SK-N-SH (cell line): ENCODE results near the gene GARRE1. TPM values are rescaled to one million over a fixed set of nuclear protein-coding genes. Genes with fewer than 3 reads are reported as not detected.
A peak's percentile ranks its signal among the peaks of the same experiment; 100 is the strongest.

Experiments used
- CTCF ChIA-PET: fragments of 300-600, 350-600 bp; formaldehyde crosslinking; extraction: SDS; loops from one replicate; lab custom pipeline; 2021; lab: Yijun Ruan, JAX
- POLR2A ChIA-PET: fragments of 350-600 bp; sonication (Branson Sonifier 250); formaldehyde crosslinking; extraction: SDS; loops from one replicate; lab custom pipeline; 2020; ENCODE audit warnings: antibody characterized with exemption, inconsistent platforms; lab: Yijun Ruan, JAX
- DNase-seq: peaks from one replicate; pipeline ENCODE4 v3.0.0; 2012
- H2AFZ ChIP-seq: fragments of 200-600 bp; sonication (generic); 2 replicates; pipeline ENCODE4 v1.8.1; 2016; ENCODE audit warnings: antibody characterized with exemption, mild to moderate bottlenecking, low read depth
- H3F3A ChIP-seq: fragments of 200-600 bp; sonication (generic); replicated peaks from 2 replicates; pipeline ENCODE3; 2016; ENCODE audit warnings: antibody characterized with exemption, mild to moderate bottlenecking; ENCODE audit not compliant: insufficient read depth
- H3K27ac ChIP-seq, 2 experiments: fragments of 200-500 bp in 1 of 2; fragments of 200-600 bp in 1 of 2; sonication (Bioruptor generic) in 1 of 2; sonication (generic), shearing (Covaris generic) in 1 of 2; 2 replicates each; pipeline versions ENCODE4 v1.5.1 to v1.6.1; 2014 to 2016; ENCODE audit warnings: low read depth in 2 of 2, inconsistent platforms in 1 of 2, low read length in 1 of 2, mild to moderate bottlenecking in 1 of 2, mixed read lengths in 1 of 2
- H3K27me3 ChIP-seq: fragments of 200-600 bp; sonication (generic), shearing (Covaris generic); 2 replicates; pipeline ENCODE4 v1.6.1; 2016; ENCODE audit warnings: mixed run types; ENCODE audit not compliant: insufficient read depth
- H3K36me3 ChIP-seq, 2 experiments: fragments of 200-500 bp in 1 of 2; fragments of 200-600 bp in 1 of 2; sonication (Bioruptor generic) in 1 of 2; sonication (generic) in 1 of 2; replicated peaks in 1 of 2; 2 replicates each; pipeline versions ENCODE3 to v1.5.1; 2014 to 2016; ENCODE audit warnings: low read length in 1 of 2, mild to moderate bottlenecking in 1 of 2; ENCODE audit not compliant: insufficient read depth in 2 of 2, control insufficient read depth in 1 of 2
- H3K4me1 ChIP-seq, 2 experiments: fragments of 200-500 bp in 1 of 2; fragments of 200-600 bp in 1 of 2; sonication (Bioruptor generic) in 1 of 2; sonication (generic), shearing (Covaris generic) in 1 of 2; 2 replicates each; pipeline versions ENCODE4 v1.5.1 to v1.6.1; 2014 to 2016; ENCODE audit warnings: low read depth in 1 of 2, low read length in 1 of 2, mixed run types in 1 of 2; ENCODE audit not compliant: insufficient read depth in 2 of 2, control insufficient read depth in 1 of 2
- H3K4me2 ChIP-seq: fragments of 200-600 bp; sonication (generic), shearing (Covaris generic); 2 replicates; pipeline ENCODE4 v1.6.1; 2017; ENCODE audit warnings: mixed run types
- H3K4me3 ChIP-seq, 2 experiments: fragments of 200-500 bp in 1 of 2; fragments of 200-600 bp in 1 of 2; sonication (Bioruptor generic) in 1 of 2; sonication (generic), shearing (Covaris generic) in 1 of 2; 2 replicates each; pipeline versions ENCODE4 v1.5.1 to v1.8.1; 2014 to 2016; ENCODE audit warnings: low read depth in 2 of 2, inconsistent platforms in 1 of 2, low read length in 1 of 2, mild to moderate bottlenecking in 1 of 2, mixed read lengths in 1 of 2, moderate library complexity in 1 of 2
- H3K79me2 ChIP-seq: fragments of 200-600 bp; sonication (generic); 2 replicates; pipeline ENCODE4 v1.8.1; 2017; ENCODE audit warnings: mild to moderate bottlenecking; ENCODE audit not compliant: insufficient read depth
- H3K9ac ChIP-seq: fragments of 200-600 bp; sonication (generic); 2 replicates; pipeline ENCODE4 v1.6.1; 2017; ENCODE audit warnings: mixed run types
- H3K9me2 ChIP-seq: fragments of 200-600 bp; sonication (generic); 2 replicates; pipeline ENCODE4 v1.6.1; 2017; ENCODE audit warnings: mixed run types
- H3K9me3 ChIP-seq: fragments of 200-600 bp; sonication (generic); 2 replicates; pipeline ENCODE4 v1.6.1; 2017; ENCODE audit warnings: mixed run types, mild to moderate bottlenecking, moderate library complexity
- H4K20me1 ChIP-seq: fragments of 200-600 bp; sonication (generic); 2 replicates; pipeline ENCODE4 v1.6.1; 2017; ENCODE audit warnings: mild to moderate bottlenecking, mixed run types; ENCODE audit not compliant: insufficient read depth
- EZH2phosphoT487 ChIP-seq: fragments of 200-600 bp; sonication (generic); IDR thresholded peaks from 2 replicates; pipeline ENCODE4 v1.6.1; 2017; ENCODE audit warnings: low read depth, mixed run types, mild to moderate bottlenecking, antibody characterized with exemption, moderate library complexity, borderline replicate concordance
- JUND ChIP-seq: IDR thresholded peaks from 2 replicates; pipeline ENCODE4 v1.4.0; 2012
- MEF2A ChIP-seq: IDR thresholded peaks from 2 replicates; pipeline ENCODE4 v1.4.0; 2012; ENCODE audit warnings: low read depth, borderline replicate concordance
- MXI1 ChIP-seq: IDR thresholded peaks from 2 replicates; pipeline ENCODE4 v1.6.1; 2012; ENCODE audit warnings: mild to moderate bottlenecking, low read depth, low read length, improper control_type of control experiment
- NFIC ChIP-seq: IDR thresholded peaks from 2 replicates; pipeline ENCODE4 v1.4.0; 2012; ENCODE audit warnings: borderline replicate concordance
- NRF1 ChIP-seq: IDR thresholded peaks from 2 replicates; pipeline ENCODE4 v1.6.1; 2012; ENCODE audit warnings: low read depth, mild to moderate bottlenecking, low read length
- RAD21 ChIP-seq: IDR thresholded peaks from 2 replicates; pipeline ENCODE4 v1.6.1; 2012; ENCODE audit warnings: mild to moderate bottlenecking, low read length
- SMC3 ChIP-seq: IDR thresholded peaks from 2 replicates; pipeline ENCODE4 v1.6.1; 2012; ENCODE audit warnings: low read depth, low read length, improper control_type of control experiment
- TCF12 ChIP-seq: IDR thresholded peaks from 2 replicates; pipeline ENCODE4 v1.4.0; 2012
- USF1 ChIP-seq: IDR thresholded peaks from 2 replicates; pipeline ENCODE4 v1.4.0; 2012; ENCODE audit warnings: low read depth, borderline replicate concordance
- YY1 ChIP-seq: IDR thresholded peaks from 2 replicates; pipeline ENCODE4 v1.4.0; 2012; ENCODE audit warnings: low read depth, mild to moderate bottlenecking
- ZBTB33 ChIP-seq: IDR thresholded peaks from 2 replicates; pipeline ENCODE4 v1.4.0; 2012; ENCODE audit warnings: low read depth, borderline replicate concordance
- WGBS: methylation state at CpG from one replicate; pipeline ENCODE4 v1.1.6; 2017; ENCODE audit warnings: low lambda C conversion rate; 5-methylcytosine and 5-hydroxymethylcytosine counted together
- polyA plus RNA-seq, 3 experiments: library from polyadenylated mRNA; depleted of rRNA; stranded (reverse); fragments of >200 nt; gene quantifications; 2 replicates each; pipeline ENCODE4 v1.2.3, GENCODE V29; 2012
- TF ChIP-seq, protein P1 (sequence below): fragments of 200-600 bp; sonication (generic); IDR thresholded peaks from 2 replicates; pipeline ENCODE4 v1.6.1; 2017; ENCODE audit warnings: antibody characterized with exemption, mild to moderate bottlenecking, moderate library complexity

Gene GARRE1
- polyA plus RNA-seq, 1 of the 3 experiments (the other 2 are of a cell fraction), result 9.7 TPM

- 0 out of 2 replicates have a peak overlapping the region, but pooled peaks have one; percentile 1 for H3K9ac ChIP-seq
- POLR2A ChIA-PET, result no interaction called here
- peaks cover 43% of the 10 kb centered on the region for H3K79me2 ChIP-seq
- no peaks in the 10 kb centered on the region for H3K27me3 ChIP-seq
- H3K27ac ChIP-seq, result peak overlapping the region; percentile 60 to 66
- whole genome bisulfite sequencing, result 85% methylated on average over 2 of the region's 2 CpGs
- H4K20me1 ChIP-seq, result peaks cover 89% of the 10 kb centered on the region
- no peak overlapping the region for H3K4me3 ChIP-seq
- no peak for TF ChIP-seq NFIC
- no peak for TF ChIP-seq MXI1
- TF ChIP-seq USF1, result no peak
- TF ChIP-seq NRF1, result no peak
- TF ChIP-seq SMC3, result no peak
- no peak for TF ChIP-seq ZBTB33
- TF ChIP-seq MEF2A, result no peak
- TF ChIP-seq YY1, result no peak
- peaks cover 6 to 17% of the 10 kb centered on the region in 2 experiments for H3K4me1 ChIP-seq
- CTCF ChIA-PET, result interaction anchor here (1.1 to 2.9 kb wide), 6 partner anchors 9 to 441 kb away, joined by 4 to 17 read pairs (median 6); no protein-coding TSS in a partner anchor
- H3K9me3 ChIP-seq, result no peaks in the 10 kb centered on the region
- no peak for DNase-seq
- peak overlapping the region; percentile 7; the same call in 1 of the 2 replicates for H3K4me2 ChIP-seq
- H3F3A ChIP-seq, result peaks cover 27% of the 10 kb centered on the region
- H3K36me3 ChIP-seq, result peaks cover 52 to 61% of the 10 kb centered on the region in 2 experiments
- no peak overlapping the region for H2AFZ ChIP-seq
- no peaks in the 10 kb centered on the region for H3K9me2 ChIP-seq
Observed at GRCh38 chr19:34218818-34219164, 35.6 kb upstream of the GARRE1 start.

- Histone ChIP-seq H3K27ac (no peak overlapping the region), H3K9me2 (no peaks in the 10 kb centered on the region), H3K4me3 (no peak overlapping the region), H3K4me1 (peaks cover 6 to 30% of the 10 kb centered on the region in 2 experiments), H4K20me1 (peaks cover 92% of the 10 kb centered on the region), H3K27me3 (no peaks in the 10 kb centered on the region), H3K4me2 (no peak overlapping the region), H2AFZ (no peak overlapping the region), H3K9me3 (no peaks in the 10 kb centered on the region), H3K79me2 (peaks cover 43% of the 10 kb centered on the region), H3K36me3 (peaks cover 60 to 71% of the 10 kb centered on the region in 2 experiments), H3F3A (peaks cover 35% of the 10 kb centered on the region), H3K9ac (no peak overlapping the region)
- ChIA-PET POLR2A (no interaction called here), CTCF (interaction anchor here (0.5 to 2.9 kb wide), 16 partner anchors 9 to 914 kb away, joined by 3 to 17 read pairs (median 3); partner anchors contain the start of gene KCTD15)
- DNase-seq, result peak; percentile 67
- 67% methylated on average over 4 of the region's 4 CpGs for WGBS
- TF ChIP-seq YY1 (no peak), EZH2phosphoT487 (no peak), RAD21 (peak; percentile 68), SMC3 (peak; percentile 37; the same call in 1 of the 2 replicates), TCF12 (no peak), JUND (no peak)
- TF ChIP-seq, protein P1, sequence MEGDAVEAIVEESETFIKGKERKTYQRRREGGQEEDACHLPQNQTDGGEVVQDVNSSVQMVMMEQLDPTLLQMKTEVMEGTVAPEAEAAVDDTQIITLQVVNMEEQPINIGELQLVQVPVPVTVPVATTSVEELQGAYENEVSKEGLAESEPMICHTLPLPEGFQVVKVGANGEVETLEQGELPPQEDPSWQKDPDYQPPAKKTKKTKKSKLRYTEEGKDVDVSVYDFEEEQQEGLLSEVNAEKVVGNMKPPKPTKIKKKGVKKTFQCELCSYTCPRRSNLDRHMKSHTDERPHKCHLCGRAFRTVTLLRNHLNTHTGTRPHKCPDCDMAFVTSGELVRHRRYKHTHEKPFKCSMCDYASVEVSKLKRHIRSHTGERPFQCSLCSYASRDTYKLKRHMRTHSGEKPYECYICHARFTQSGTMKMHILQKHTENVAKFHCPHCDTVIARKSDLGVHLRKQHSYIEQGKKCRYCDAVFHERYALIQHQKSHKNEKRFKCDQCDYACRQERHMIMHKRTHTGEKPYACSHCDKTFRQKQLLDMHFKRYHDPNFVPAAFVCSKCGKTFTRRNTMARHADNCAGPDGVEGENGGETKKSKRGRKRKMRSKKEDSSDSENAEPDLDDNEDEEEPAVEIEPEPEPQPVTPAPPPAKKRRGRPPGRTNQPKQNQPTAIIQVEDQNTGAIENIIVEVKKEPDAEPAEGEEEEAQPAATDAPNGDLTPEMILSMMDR, result peak; percentile 87
Observed at GRCh38 chr19:34220472-34221063, 33.8 kb upstream of the GARRE1 start.
